ENCODE measurements around the gene DCUN1D4.
"Not testable (repeated sequence)": the region's sequence is repeated elsewhere in the genome, so short reads cannot be mapped to it uniquely, and the experiment has no call there.

The DCUN1D4 gene

DNA sequence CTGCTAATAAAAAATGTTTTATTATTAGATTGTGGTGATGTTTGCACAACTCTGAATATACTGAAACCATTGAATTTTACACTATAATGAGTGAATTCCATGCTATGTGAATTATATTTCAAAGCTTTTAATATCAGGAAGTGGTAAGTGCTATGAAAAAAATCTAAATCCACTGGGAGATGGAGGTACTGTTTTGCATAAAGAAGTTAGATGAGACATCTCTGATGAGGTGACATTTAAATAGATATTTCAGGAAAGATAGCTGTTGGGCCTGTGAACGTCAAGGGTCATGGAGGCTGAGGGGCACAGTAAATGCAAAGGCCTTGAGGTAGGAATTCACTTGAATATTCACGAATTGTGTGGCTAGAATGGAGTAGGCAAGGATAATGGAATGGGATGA, 12.3 kb downstream of the DCUN1D4 start:
- DNase-seq (ENCODE audit: low spot score): no peak

GRCh38 chr4:51855751-51856150, 12.8 kb downstream of the DCUN1D4 start:
- no peak for DNase-seq (ENCODE audit: low spot score)

GRCh38 chr4:51858605-51859202, 15.8 kb downstream of the DCUN1D4 start:
- no peak for DNase-seq (ENCODE audit: low spot score)

- no peak for DNase-seq (ENCODE audit: low spot score)
Measured at GRCh38 chr4:51859476-51860031, 16.6 kb downstream of the DCUN1D4 start.

- DNase-seq (ENCODE audit: low spot score): no peak
Measured at GRCh38 chr4:51862199-51862598, 19.2 kb downstream of the DCUN1D4 start.

DNA sequence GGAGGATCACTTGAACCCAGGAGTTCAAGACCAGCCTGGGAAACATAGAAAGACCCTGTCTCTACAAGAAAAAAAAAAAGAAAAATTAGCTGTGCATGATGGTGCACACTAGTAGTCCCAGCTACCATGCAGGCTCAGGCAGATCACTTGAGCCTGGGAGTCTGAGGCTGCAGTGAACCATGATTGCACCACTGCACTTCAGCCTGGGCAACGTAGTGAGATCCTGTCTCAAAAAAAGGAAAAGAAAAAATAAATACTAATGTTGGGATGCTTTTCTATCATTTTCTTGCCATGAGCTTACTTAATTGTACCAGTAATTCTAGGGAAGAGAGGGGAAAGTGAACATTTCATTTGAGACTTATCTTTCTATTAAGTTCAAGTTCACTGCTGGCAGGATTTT, 19.8 kb downstream of the DCUN1D4 start:
- DNase-seq (ENCODE audit: low spot score): no peak

DNA sequence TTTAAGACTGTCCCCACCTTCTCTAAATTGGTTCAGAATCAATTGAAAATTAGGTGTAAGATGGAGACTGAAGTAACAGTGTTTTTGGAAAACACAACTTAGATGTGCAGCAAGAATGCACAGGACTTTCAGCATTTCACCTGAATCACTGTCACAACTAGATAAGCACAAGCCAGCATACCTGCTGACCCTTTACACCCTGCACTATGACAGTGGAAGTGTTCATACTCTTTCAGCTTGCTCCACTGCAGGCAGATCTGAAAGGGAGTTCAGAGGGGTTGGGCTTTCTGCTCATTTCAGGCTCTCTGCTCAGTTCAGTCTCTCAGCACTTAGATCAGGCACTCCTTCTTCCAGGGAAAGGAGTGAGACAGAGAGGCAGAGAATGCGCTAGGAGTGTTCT, 22.8 kb downstream of the DCUN1D4 start:
- no peak for DNase-seq (ENCODE audit: low spot score)

- DNase-seq (ENCODE audit: low spot score): no peak
Measured at GRCh38 chr4:51866835-51867234, 23.9 kb downstream of the DCUN1D4 start.

DNA sequence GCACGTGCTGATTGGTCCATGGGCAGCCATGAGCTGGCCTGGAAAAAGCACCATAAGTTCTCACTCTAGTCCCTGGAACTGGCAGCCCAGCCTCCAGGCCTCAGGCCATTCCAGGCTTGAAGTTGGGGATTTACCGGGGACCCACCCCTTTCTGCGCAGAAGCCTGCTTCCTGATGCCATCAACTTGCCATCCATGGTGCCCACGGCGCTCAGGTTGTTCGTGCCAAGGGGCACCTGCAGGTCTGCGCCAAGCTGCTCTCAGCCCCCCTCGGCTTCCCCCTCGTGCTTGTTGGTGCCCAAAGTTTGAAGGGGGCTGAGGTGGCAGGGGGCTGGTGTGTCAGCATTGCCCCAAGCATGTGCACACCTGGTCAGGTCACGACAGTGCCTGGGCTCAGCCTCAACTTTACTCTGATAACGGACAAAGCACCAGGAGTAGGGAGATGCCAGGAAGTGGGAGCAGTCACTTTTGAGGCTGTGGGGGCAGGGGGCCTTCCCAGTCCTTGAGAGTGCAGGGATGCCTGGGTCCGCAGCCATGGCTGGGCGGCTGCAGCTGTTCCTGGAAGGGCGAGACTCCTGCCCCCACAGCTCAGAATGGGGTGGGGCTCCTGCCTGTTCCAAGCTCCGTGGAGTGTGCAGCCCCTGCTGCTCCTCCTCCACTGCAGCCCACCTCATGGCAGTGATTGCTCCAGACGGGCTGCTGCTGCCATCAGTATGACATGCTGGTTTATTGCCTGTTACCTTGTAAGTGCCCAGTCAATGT, 24.9 kb downstream of the DCUN1D4 start:
- no peak for DNase-seq (ENCODE audit: low spot score)

- DNase-seq (ENCODE audit: low spot score): no peak
Measured at GRCh38 chr4:51868449-51868847, 25.5 kb downstream of the DCUN1D4 start.

DNA sequence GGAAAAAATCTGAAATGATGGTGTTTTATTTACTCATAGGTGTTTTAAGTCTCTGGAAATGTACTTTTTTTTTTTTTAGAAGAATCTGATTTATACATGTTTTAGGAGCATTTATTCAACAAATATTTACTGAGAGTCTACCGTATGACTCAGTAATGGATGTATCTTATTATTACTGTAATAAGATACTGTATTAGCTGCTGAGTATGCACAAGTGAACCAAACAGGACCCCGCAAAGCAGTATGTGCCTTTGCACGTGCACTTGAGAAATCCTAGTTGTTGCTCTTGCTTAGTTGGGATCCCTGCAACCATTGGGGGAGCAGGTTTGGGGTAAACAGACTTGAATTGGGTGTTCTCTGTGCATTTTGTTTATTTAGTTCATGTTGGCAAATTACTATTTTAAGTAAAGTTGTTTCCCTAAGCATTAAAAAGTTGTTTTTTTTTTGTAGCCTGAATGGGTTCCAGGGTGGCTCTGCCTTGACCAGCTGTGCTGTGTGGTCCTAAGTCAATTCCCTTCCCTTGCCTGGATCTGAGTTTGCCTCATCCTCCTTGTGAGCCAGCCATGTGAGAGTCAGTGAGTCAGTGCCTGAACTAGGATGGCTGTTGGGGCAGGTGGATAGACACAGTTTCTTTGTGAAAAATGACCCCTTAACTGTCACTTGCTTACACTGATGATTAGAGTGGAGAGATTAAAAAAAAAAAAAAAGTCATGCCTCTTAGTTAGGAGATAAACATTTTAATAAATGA, 27.7 kb downstream of the DCUN1D4 start:
- DNase-seq (ENCODE audit: low spot score): no peak

DNA sequence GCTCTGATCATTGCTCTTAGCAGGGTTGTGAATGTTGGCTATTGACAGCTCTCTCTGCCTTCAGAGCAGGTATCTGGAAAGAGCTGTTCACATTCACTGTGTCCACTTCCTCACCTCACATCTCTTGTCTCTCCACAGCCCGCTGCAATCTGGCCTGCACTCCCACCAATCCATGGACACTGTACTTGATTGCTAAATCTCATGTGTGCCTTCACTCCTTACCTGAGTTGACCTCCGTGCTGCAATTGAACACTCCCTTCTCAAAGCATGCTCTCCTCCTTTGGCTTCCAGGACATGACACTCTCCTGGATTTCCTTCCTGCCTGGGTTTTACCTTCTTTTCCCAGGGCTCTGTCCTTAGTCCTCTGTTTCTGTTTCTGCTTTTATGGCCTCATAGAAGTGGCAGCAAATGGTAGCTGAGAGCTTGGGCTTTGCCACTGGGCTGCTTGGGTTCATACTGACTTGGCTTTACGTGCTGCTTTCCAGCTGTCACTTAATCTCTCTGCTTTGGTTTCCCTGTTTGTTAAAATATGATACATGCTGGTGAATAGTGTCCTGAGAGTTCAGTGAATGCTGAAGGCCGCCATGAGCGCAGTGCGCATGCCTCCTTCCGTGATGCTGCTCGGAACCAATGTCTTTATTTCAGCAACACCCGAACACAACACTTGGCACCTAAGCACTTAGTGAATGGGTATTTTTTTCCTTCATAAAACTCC, 29.5 kb downstream of the DCUN1D4 start:
- no peak for DNase-seq (ENCODE audit: low spot score)

- no peak for DNase-seq (ENCODE audit: low spot score)
Measured at GRCh38 chr4:51874551-51874950, 31.6 kb downstream of the DCUN1D4 start.

DNA sequence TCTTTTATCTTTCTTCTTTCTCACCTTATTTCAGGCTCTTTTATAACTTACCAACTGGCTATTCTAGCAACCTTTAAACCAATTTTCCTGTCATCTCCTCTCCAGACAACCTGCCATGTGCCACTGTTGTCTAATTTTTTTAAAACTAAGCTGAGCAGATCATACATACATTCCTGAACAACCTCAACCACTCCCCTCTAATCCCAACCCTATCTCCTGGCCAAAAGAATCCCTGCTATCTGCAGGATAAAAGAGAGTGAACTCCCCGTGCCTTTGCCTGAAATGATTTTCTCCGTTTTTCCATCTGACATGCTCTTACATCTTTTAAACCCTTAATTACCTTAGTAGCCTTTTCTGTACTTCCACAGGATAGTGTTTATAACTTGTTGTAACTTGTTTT, 35.5 kb downstream of the DCUN1D4 start:
- DNase-seq (ENCODE audit: low spot score): no peak

DNA sequence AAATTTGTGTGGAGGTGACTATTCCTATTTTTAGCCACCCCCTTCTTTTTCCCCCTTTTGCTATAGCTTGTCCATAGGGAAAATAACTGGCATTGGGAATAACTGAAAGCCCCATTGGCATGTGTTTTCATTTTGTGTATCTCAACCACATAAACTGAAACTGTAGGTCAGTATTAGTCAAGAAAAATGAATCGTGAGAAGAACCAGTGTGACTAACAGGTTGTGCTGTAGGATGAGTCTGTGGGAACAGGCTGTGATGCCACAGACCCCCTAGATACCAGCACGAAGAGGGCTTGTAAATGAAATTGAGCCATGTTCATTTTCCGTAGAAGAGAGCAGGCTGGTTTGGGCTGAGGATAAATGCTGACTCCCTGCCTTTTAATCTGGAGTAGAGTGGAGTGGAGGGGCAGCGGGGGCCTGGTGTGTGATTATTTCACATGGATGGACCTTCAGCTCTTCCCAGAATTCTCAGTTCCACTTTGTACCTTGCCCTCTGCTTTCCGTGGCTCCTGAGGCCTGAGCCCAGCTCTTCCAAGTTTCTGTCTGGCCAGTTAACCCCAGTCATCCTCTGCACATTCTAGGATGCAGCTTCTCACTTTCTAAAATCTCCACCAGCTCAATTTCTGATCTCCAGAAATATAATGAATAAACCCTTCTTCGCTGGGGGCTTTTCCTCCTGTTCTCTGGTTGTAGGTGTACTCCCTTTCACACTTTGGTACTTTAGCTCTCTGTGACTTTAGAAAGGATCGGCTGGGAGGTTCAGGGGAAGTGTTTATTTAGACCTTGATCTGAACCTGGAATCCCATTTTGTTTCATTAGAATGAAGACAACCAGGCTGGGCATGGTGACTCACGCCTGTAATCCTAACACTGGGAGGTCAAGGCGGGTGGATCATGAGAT, 37.3 kb downstream of the DCUN1D4 start:
- DNase-seq (ENCODE audit: low spot score): no peak

GRCh38 chr4:51884055-51884454, 41.1 kb downstream of the DCUN1D4 start:
- DNase-seq (ENCODE audit: low spot score): no peak

DNA sequence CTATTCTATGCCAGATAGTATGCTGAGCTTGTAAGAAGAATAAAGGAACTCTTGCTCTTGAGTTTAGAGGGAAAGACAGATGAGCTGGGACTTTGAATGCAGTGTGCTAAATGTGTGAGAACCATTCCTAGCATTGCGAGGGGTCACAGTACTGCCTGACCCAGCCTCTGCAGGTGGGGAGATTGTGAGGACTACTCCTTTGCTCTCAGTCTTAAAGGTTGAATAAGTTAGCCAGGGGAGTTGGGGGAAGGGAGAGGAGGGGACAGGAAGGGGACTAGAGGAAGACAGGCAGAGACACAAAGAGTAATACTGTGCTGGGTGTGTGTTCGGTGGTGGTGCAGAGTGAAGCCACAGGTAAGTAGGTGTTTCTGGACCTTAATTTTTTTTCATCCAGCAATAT, 41.7 kb downstream of the DCUN1D4 start:
- no peak for DNase-seq (ENCODE audit: low spot score)

- no peak for DNase-seq (ENCODE audit: low spot score)
Measured at GRCh38 chr4:51885363-51885762, 42.4 kb downstream of the DCUN1D4 start.

GRCh38 chr4:51890760-51891159, 47.8 kb downstream of the DCUN1D4 start:
- DNase-seq (ENCODE audit: low spot score): no peak

DNA sequence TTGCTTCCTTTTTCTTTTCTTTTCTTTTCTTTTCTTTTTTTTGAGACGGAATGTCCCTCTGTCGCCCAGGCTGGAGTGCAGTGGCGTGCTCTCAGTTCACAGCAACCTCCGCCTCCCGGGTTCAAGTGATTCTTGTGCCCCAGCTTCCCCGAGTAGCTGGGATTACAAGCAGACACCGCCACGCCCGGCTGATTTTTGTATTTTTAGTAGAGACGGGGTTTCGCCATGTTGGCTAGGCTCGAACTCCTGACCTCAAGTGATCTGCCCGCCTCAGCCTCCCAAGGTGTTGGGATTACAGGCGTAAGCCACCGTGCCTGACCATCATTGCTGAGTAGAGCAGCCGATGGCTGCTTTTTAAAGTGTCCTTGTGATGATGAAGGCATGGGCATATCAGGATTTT, 50.4 kb downstream of the DCUN1D4 start:
- not testable (repeated sequence) for DNase-seq (ENCODE audit: low spot score)

DNA sequence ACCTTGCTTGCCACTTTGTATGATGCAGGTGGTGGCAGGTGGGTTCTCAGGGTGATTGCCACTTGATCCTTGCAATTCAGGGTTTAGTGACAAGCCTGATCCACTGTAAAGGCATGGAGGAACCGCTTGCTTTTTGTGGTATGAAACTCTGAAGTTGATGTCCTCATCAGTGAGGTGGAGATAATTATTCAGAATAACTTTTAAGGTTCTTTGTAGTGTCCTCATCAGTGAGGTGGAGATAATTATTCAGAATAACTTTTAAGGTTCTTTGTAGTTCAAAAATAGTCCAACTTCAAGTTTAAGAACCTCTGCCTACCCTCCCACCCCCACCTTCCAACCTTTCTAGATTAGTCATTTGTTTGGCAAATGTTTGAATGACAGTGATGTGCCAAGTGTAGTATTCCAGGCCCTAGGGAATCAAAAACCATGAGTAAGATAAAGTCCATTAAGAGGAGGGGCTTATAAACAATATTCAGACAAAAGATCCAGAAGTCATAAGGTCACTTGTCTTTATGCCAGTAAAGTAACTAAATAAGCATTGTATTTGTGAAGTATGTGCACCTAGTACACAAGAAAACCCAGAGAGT, 51.2 kb downstream of the DCUN1D4 start:
- no peak for DNase-seq (ENCODE audit: low spot score)
